Measurements from ENCODE around the gene SLC25A43.
A peak's percentile ranks its signal among the peaks of the same experiment; 100 is the strongest.
"Not testable (repeated sequence)": the region's sequence is repeated elsewhere in the genome, so short reads cannot be mapped to it uniquely, and the experiment has no call there.

SLC25A43 gene

GRCh38 chrX:119398974-119399771 is at the start of gene SLC25A43:
TSS of gene SLC25A43 (plus strand) at chrX:119399336. CDS start at chrX:119399404, 68 bp downstream.
- peak within 1 kb of the TSS; percentile 78 for H3K4me3 ChIP-seq (ENCODE audit: low read depth, low read length)
- TF ChIP-seq, protein P1, sequence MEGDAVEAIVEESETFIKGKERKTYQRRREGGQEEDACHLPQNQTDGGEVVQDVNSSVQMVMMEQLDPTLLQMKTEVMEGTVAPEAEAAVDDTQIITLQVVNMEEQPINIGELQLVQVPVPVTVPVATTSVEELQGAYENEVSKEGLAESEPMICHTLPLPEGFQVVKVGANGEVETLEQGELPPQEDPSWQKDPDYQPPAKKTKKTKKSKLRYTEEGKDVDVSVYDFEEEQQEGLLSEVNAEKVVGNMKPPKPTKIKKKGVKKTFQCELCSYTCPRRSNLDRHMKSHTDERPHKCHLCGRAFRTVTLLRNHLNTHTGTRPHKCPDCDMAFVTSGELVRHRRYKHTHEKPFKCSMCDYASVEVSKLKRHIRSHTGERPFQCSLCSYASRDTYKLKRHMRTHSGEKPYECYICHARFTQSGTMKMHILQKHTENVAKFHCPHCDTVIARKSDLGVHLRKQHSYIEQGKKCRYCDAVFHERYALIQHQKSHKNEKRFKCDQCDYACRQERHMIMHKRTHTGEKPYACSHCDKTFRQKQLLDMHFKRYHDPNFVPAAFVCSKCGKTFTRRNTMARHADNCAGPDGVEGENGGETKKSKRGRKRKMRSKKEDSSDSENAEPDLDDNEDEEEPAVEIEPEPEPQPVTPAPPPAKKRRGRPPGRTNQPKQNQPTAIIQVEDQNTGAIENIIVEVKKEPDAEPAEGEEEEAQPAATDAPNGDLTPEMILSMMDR (IDR thresholded peaks at IDR 0.05; ENCODE audit: borderline replicate concordance, insufficient read depth, low read depth, low read length): no peak

DNA sequence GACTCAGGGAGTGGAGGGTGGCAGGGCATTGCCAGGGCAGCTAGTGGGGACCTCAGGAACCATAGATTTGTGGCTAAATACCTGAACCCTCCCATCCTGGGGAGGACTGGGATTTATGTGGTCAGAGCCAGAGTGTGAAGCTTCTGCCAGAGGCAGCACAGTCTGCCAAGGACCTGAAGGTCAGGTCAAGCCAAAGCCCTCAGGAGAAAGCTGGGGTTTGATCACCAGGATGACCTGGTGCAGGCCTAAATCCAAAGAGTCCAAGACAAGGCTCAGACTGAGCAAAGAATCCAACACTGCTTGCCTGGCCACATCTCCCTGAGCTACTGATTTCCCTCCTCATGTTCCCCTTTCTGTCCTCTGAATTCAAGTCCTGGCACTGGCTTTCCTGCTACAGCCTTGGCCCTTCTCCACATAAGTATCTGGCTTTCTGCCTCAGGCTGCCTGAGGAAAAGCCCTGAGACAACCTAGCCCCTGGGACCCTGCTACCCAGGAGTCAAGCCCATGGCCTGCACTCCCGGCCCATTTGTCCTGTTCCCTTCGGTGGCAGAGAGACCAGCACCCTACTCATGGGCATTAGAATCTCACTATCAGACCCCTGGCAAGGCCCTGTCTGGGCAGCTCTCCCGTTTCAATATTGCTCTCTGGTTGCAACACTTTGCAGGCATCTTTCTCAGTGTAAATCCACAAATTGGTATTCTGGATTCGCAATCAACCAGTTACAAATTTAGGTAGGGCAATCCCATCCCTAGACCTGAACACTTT is 39.3 kb upstream of the SLC25A43 start:
- H3K4me3 ChIP-seq (ENCODE audit: low read depth, low read length): no peak overlapping the region
- TF ChIP-seq, protein P1 (IDR thresholded peaks at IDR 0.05; ENCODE audit: borderline replicate concordance, insufficient read depth, low read depth, low read length): no peak

- not testable (repeated sequence) for H3K4me3 ChIP-seq (ENCODE audit: low read depth, low read length)
Observed at GRCh38 chrX:119361451-119361850, 37.7 kb upstream of the SLC25A43 start.

- H3K4me3 ChIP-seq (ENCODE audit: low read depth, low read length): not testable (repeated sequence)
Observed at GRCh38 chrX:119362074-119362473, 37.1 kb upstream of the SLC25A43 start.

DNA sequence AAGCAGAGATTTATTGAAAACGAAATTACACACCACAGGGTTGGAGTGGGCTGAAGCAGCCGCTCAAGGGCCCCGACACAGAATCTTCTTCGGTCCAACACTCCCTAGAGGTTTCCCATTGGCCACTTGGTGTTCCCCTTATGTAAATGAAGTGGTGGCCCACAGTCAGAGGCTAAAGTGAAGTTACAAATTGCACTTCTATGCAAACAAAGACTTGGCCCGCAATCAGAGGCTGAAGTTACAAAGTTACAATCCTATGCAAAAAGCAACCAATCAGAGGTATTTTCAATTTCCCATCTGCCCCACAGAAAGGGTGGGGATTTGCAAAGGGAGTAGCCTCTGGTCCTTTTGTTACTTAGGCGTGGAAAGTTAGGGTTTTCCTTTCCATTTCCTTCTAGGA is 35.7 kb upstream of the SLC25A43 start:
- H3K4me3 ChIP-seq (ENCODE audit: low read depth, low read length): no peak overlapping the region
- TF ChIP-seq, protein P1 (IDR thresholded peaks at IDR 0.05; ENCODE audit: borderline replicate concordance, insufficient read depth, low read depth, low read length): no peak

DNA sequence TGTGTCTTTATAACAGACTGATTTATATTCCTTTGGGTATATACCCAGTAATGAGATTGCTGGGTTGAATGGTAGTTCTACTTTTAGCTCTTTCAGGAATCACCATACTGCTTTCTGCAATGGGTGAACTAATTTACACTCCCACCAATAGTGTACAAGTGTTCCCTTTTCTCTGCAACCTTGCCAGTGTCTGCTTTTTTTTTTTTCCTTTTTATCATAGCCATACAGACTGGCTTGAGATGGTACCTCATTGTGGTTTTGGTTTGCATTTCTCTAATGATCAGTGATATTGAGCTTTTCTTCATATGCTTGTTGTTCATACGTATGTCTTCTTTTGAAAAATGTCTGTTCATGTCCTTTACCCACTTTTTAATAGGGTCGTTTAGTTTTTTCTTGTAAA is 27.3 kb upstream of the SLC25A43 start:
- H3K4me3 ChIP-seq (ENCODE audit: low read depth, low read length): not testable (repeated sequence)

DNA sequence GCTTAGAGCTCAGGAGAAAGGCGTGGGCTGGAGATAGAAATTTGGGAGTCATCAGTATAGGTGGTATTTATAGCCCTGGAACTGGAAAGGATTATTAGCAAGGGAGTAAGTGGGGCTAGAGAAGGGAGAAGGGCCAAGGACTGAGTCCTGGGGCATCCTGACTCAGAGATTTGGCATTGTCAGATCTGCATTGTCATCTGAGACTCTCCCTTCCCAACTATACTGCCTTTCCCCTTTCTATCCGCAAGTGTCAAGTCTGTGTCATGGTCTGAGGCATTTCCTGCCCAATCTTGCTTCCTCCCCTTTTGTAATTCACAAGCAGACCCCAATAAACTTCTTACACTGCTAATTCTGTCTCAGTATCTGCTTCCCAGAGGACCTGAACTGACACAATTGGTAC is 24.4 kb upstream of the SLC25A43 start:
- TF ChIP-seq, protein P1 (IDR thresholded peaks at IDR 0.05; ENCODE audit: borderline replicate concordance, insufficient read depth, low read depth, low read length): no peak
- no peak overlapping the region for H3K4me3 ChIP-seq (ENCODE audit: low read depth, low read length)

DNA sequence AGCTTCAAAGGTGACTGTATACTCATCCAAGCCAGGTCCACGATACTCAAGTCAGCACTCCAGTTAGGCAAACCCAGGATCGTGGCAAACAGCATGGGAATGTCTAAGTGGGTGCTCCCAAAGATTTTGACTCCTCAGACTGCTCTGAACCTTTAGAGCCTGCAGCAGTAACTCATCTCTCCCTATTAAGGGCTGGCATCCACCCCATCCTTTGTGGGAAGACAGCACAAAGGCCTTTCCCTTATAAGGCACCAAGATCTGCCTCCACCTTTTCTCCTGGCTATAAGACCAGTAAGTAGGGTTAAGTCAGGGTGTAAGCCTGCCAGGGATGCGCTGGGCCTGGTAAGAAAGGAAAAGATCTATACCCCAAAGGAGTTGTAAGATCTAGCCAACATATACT is 23.6 kb upstream of the SLC25A43 start:
- TF ChIP-seq, protein P1 (IDR thresholded peaks at IDR 0.05; ENCODE audit: borderline replicate concordance, insufficient read depth, low read depth, low read length): no peak

More for the DNA sequence above, 23.6 kb upstream of the SLC25A43 start:
- no peak overlapping the region for H3K4me3 ChIP-seq (ENCODE audit: low read depth, low read length)
